Hematopoietic multipotent progenitor cell (in vitro differentiated cells): ENCODE data around the gene PTX3. TPM values are rescaled to one million over a fixed set of nuclear protein-coding genes. Genes with fewer than 3 reads are reported as not detected.
A peak's percentile ranks its signal among the peaks of the same experiment; 100 is the strongest.

Source experiments
- DNase-seq, 3 donors: peaks; one replicate each; pipeline ENCODE4 v3.0.0-alpha.2; 2011 to 2015; ENCODE audit warnings: low read depth in 2 of 3, low spot score in 2 of 3
- total RNA-seq: library from RNA; depleted of rRNA; stranded (reverse); fragments of >200 nt; gene quantifications from one replicate; pipeline ENCODE4 v1.2.3, GENCODE V29; 2012

Gene PTX3
- total RNA-seq, 1 donor, result 2.2 TPM

- DNase-seq, result no peak
Measured at GRCh38 chr3:157420606-157421130, 16.0 kb upstream of the PTX3 start.

- no peak for DNase-seq
Measured at GRCh38 chr3:157423337-157423736, 13.3 kb upstream of the PTX3 start.

- DNase-seq, result no peak
Measured at GRCh38 chr3:157427901-157428300, 8.7 kb upstream of the PTX3 start.

GRCh38 chr3:157428853-157429252 is 7.8 kb upstream of the PTX3 start:
- no peak for DNase-seq

GRCh38 chr3:157429708-157430107 is 6.9 kb upstream of the PTX3 start:
- DNase-seq, result peak in 2 of 3 donors; percentile 46 to 52

GRCh38 chr3:157438194-157438730 is 1.6 kb downstream of the PTX3 start:
- DNase-seq, result no peak

- no peak for DNase-seq
Measured at GRCh38 chr3:157441102-157441624, 4.5 kb downstream of the PTX3 start.

GRCh38 chr3:157442729-157443128 is 6.1 kb downstream of the PTX3 start:
- no peak for DNase-seq

- DNase-seq, result no peak
Measured at GRCh38 chr3:157443905-157444796, 7.5 kb downstream of the PTX3 start.

- no peak for DNase-seq
Measured at GRCh38 chr3:157444797-157445184, 8.1 kb downstream of the PTX3 start.

GRCh38 chr3:157445857-157446256 is 9.2 kb downstream of the PTX3 start:
- DNase-seq, result peak in 1 of 3 donors; percentile 64

GRCh38 chr3:157447026-157447694 is 10.5 kb downstream of the PTX3 start:
- DNase-seq, result peak in 1 of 3 donors; percentile 48

- DNase-seq, result peak in 1 of 3 donors; percentile 32
Measured at GRCh38 chr3:157452097-157452496, 15.4 kb downstream of the PTX3 start.

GRCh38 chr3:157453824-157454223 is 17.2 kb downstream of the PTX3 start:
- no peak for DNase-seq

GRCh38 chr3:157459706-157460105 is 23.1 kb downstream of the PTX3 start:
- no peak for DNase-seq

- DNase-seq, result no peak
Measured at GRCh38 chr3:157460253-157460652, 23.6 kb downstream of the PTX3 start.

GRCh38 chr3:157463816-157464215 is 27.2 kb downstream of the PTX3 start:
- DNase-seq, result no peak

GRCh38 chr3:157464321-157464720 is 27.7 kb downstream of the PTX3 start:
- no peak for DNase-seq

- DNase-seq, result no peak
Measured at GRCh38 chr3:157465741-157466140, 29.1 kb downstream of the PTX3 start.

GRCh38 chr3:157467200-157467599 is 30.6 kb downstream of the PTX3 start:
- DNase-seq, result no peak
